Bone marrow (tissue), 2 donors: ENCODE measurements around the gene CPNE4.
"Not testable (repeated sequence)": the region's sequence is repeated elsewhere in the genome, so short reads cannot be mapped to it uniquely, and the experiment has no call there.

Experiments
- DNase-seq, 2 donors: peaks; one replicate each; lab custom pipeline; 2025; lab: John Stamatoyannopoulos, UW

Gene CPNE4

GRCh38 chr3:132016061-132017041, 18.5 kb downstream of the CPNE4 start:
- DNase-seq: no peak

- DNase-seq: no peak
Measured at GRCh38 chr3:132014105-132014504, 20.7 kb downstream of the CPNE4 start.

- DNase-seq: no peak
Measured at GRCh38 chr3:132009241-132009640, 25.6 kb downstream of the CPNE4 start.

- no peak for DNase-seq
Measured at GRCh38 chr3:132008837-132009236, 26.0 kb downstream of the CPNE4 start.

- DNase-seq: no peak
Measured at GRCh38 chr3:132007617-132008016, 27.2 kb downstream of the CPNE4 start.

GRCh38 chr3:132006605-132007204, 28.1 kb downstream of the CPNE4 start:
- DNase-seq: peak in 1 of 2 donors; percentile 1

GRCh38 chr3:132004571-132004970, 30.2 kb downstream of the CPNE4 start:
- no peak for DNase-seq

GRCh38 chr3:132003685-132004084, 31.1 kb downstream of the CPNE4 start:
- no peak for DNase-seq

GRCh38 chr3:132001999-132002398, 32.8 kb downstream of the CPNE4 start:
- DNase-seq: no peak

- no peak for DNase-seq
Measured at GRCh38 chr3:132001036-132001435, 33.8 kb downstream of the CPNE4 start.

GRCh38 chr3:131998027-131998426, 36.8 kb downstream of the CPNE4 start:
- no peak for DNase-seq

- no peak for DNase-seq
Measured at GRCh38 chr3:131995891-131996290, 38.9 kb downstream of the CPNE4 start.

GRCh38 chr3:131989318-131989717, 45.5 kb downstream of the CPNE4 start:
- no peak for DNase-seq

GRCh38 chr3:131988209-131988608, 46.6 kb downstream of the CPNE4 start:
- DNase-seq: no peak

GRCh38 chr3:131983689-131984088, 51.1 kb downstream of the CPNE4 start:
- DNase-seq: no peak

GRCh38 chr3:131981323-131981722, 53.5 kb downstream of the CPNE4 start:
- DNase-seq: no peak

- DNase-seq: no peak
Measured at GRCh38 chr3:131976448-131976847, 58.4 kb downstream of the CPNE4 start.

- no peak for DNase-seq
Measured at GRCh38 chr3:131975047-131975446, 59.8 kb downstream of the CPNE4 start.

GRCh38 chr3:131973731-131974130, 61.1 kb downstream of the CPNE4 start:
- DNase-seq: no peak

GRCh38 chr3:131972550-131972949, 62.3 kb downstream of the CPNE4 start:
- no peak for DNase-seq

- DNase-seq: no peak
Measured at GRCh38 chr3:131972091-131972490, 62.7 kb downstream of the CPNE4 start.

- not testable (repeated sequence) for DNase-seq
Measured at GRCh38 chr3:131963442-131963841, 71.4 kb downstream of the CPNE4 start.

- no peak for DNase-seq
Measured at GRCh38 chr3:131962982-131963381, 71.8 kb downstream of the CPNE4 start.
